NK-92 (cell line): ENCODE data around the gene GUCY1A1.
"Not testable (repeated sequence)": the region's sequence is repeated elsewhere in the genome, so short reads cannot be mapped to it uniquely, and the experiment has no call there.

Experiments used
- DNase-seq: peaks from one replicate; lab custom pipeline; 2025; ENCODE audit not compliant: unreplicated experiment; lab: John Stamatoyannopoulos, UW

The GUCY1A1 gene, protein sequence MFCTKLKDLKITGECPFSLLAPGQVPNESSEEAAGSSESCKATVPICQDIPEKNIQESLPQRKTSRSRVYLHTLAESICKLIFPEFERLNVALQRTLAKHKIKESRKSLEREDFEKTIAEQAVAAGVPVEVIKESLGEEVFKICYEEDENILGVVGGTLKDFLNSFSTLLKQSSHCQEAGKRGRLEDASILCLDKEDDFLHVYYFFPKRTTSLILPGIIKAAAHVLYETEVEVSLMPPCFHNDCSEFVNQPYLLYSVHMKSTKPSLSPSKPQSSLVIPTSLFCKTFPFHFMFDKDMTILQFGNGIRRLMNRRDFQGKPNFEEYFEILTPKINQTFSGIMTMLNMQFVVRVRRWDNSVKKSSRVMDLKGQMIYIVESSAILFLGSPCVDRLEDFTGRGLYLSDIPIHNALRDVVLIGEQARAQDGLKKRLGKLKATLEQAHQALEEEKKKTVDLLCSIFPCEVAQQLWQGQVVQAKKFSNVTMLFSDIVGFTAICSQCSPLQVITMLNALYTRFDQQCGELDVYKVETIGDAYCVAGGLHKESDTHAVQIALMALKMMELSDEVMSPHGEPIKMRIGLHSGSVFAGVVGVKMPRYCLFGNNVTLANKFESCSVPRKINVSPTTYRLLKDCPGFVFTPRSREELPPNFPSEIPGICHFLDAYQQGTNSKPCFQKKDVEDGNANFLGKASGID

DNA sequence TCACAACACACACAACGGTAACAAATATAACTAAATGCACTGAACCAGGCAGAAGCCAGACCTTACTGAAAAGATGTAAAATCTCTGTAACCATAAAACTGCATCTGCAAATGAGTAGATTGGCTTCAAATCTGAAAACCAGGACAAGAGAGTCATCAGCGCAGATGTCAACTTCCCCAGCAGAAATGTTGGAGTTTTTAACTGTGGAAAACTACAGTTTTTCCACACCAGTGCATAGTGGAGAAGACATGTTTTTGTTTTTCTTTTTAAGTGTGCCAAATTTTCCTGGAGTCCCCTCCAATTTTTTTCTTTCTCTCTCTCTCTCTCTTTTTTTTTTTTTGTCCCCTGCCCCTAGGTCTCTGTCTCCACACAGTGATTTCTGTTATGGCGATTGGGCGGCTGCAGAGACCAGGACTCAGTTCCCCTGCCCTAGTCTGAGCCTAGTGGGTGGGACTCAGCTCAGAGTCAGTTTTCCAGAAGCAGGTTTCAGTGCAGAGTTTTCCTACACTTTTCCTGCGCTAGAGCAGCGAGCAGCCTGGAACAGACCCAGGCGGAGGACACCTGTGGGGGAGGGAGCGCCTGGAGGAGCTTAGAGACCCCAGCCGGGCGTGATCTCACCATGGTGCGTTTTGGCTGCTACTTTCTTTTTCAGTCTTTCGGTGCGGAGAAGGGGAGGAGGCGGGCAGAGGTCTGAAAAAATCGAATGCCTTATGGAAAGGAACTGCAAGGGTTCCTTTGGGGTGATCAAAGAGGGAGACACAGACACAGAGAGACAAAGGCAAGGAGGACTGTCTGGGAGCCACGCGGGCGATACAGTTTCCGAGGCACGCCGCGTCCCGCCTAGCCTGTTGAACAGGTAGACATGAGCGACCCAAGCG, at the start of gene GUCY1A1:
Gene GUCY1A1 (plus strand): TSS at position 505 of the 878 bp plus-strand sequence. CDS start 30,020 bp downstream, outside the sequence.
- DNase-seq = no peak

DNA sequence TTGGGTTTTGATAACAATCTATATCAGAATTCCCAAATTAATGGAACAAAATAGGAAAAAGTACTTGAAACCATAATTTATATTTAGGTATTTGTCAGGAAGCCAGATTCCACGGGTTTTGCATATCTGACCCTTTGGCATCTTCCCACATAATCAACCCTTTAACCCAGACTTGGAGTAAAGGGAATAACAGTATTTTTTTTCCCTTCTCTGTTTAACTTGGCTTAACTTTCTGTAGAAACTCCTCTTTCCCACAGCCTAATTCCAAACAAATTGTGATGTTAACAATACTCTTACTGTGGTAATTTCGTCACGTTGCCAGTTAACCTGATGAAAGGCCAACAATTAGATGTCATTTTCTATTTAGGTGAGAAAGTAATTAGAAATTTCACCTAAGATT, 49.4 kb upstream of the GUCY1A1 start:
- no peak for DNase-seq

DNA sequence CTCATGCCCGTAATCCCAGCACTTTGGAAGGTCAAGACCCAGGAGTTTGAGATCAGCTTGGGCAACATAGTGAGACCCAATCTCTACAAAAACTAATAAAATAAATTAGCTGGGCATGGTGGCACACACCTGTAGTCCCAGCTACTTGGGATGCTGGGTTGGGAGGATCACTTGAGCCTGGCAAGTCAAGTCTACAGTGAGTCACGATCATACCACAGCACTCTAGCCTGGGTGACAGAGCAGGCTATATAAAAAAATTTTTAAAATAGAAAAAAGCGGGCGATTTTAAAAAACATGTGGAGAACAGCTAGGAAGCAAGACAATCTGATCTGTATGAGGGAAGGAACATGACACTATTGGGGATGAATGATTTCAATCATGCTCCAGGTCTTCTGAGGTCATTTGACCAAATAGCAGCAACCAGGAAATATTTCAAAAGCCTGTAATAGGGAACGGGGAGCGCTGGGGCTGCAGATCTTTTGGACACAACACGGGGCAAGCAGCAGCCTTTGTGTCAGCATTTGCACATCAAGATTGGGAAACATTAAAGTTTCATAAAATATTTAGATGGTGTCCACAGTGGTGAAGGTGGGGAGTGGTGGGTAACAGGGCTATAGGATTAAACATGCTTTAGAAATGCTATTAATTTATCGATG, 48.3 kb upstream of the GUCY1A1 start:
- no peak for DNase-seq

DNA sequence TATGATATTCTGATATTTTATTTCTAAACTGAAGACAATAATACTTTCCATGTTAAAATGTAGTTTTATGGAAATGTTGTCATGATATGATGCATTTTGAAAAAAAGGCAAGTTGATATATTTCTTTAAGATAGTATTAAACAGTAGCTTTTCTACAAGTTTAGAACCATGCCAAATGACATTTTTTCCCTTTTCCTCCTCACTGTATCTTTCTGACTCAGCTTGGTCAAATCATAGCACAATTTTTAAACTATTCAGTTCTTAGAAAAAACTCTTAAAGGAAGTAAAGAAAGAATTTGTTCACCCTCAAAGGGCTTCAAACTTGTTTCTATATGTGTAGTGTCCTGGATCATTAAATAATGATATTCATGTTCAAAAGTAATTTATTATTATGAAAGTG, 46.0 kb upstream of the GUCY1A1 start:
- DNase-seq = no peak

DNA sequence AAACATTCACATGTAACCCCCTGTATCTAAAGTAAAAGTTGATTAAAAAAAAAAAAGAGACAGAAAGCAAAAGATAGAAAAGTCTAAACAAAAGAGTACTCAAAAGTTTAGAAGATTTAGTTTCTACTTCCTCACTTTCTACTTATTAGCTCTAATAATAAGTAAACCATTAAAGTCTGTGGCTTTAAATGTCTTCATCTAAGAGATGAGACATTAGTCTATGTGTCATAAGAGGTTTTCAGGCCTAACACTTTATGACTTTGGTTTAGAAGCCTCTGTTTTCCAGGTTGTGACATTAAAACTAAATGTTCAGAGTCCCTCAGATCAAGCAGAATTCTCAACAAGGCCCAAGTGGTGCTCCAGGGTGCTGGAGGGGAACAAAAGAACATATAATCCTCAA, 42.2 kb upstream of the GUCY1A1 start:
- DNase-seq = no peak

DNA sequence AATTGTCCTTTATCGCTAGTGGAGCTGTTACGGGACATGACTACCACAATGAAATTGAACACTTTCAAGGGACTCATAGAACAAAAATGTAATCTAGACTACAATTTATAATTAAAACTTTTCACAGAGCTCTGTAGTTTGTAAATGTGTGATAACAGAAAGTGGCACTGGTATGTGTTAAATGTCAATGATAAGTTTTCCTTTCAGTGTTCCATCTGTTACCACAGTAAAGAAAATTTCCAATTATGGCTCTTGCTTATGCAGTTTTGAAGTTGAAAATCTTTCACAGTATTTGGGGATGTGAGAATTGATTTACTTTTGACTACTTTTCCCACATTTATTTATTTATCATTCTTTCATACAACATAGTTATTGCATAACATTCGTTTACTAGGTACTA, 40.1 kb upstream of the GUCY1A1 start:
- no peak for DNase-seq

DNA sequence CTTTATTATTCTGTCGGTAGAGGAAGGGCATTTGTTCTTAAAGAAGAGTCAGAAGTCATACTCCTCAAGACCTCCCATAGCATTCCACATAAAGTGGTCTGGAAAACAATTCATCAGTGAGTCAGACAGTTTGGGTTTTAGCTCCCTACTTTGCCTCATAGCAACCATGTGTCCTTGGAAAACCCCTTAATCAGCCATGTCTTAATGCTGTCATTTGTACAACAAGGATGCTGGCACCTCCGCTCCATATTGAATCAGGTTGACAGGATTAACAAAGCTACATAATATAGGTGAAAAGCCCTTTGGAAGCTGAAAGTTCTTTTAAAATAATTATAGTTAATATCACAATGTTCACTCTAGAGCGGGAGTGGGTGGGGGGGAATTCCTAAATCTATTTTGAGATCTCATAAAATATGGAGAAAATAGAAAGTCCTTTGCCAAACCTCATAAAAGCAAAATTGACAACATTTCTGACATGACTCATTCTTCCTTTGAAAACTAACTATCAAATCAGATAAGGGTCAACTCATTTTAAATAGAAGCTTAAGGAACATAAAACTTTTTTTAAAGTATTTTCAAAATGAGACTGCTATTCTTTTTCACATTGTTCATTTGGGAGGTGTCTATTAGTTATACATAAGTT, 37.3 kb upstream of the GUCY1A1 start:
- DNase-seq = no peak

DNA sequence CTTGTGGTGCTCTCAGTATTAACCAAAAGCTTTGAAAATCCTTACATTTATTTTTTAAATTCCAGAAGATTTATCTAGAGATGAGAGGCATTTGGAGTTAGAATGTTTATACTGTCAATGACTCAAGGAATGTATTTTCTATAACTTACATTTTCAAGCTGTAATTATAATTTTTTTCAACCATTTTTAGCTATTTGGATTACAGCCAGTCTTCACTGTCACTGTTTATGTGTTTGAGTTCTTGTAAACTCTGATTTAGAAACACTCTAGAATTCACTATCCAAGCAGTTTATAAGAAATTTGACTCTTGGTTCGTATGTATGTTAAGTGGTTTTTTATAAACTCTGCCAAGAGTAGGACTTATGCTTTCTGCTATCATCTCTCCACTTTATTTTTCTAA, 36.7 kb upstream of the GUCY1A1 start:
- no peak for DNase-seq

DNA sequence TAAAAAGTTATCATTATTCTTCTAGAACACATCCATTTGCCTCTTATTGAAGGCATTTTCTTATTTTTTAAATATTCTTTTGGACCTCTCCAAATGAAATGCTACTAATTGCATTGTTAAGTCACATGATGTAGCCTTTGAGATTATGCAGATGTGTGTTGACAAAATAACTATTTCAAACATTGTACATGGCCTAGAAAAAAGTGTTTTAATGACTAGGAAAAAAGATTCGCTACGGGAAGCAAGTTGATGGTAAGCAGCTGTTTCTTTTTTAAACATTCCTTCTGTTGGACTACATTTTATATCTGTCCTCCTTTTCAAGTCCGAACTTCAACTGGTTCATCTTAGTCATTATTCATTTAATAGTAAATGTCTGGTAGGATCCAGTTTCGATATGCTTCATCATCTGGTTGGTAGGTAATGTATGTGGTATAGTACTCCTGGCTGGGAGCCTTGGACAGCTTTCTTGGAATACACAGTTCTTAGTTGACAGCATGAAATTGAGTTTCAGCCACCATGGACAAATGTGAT, 34.3 kb upstream of the GUCY1A1 start:
- DNase-seq = no peak

DNA sequence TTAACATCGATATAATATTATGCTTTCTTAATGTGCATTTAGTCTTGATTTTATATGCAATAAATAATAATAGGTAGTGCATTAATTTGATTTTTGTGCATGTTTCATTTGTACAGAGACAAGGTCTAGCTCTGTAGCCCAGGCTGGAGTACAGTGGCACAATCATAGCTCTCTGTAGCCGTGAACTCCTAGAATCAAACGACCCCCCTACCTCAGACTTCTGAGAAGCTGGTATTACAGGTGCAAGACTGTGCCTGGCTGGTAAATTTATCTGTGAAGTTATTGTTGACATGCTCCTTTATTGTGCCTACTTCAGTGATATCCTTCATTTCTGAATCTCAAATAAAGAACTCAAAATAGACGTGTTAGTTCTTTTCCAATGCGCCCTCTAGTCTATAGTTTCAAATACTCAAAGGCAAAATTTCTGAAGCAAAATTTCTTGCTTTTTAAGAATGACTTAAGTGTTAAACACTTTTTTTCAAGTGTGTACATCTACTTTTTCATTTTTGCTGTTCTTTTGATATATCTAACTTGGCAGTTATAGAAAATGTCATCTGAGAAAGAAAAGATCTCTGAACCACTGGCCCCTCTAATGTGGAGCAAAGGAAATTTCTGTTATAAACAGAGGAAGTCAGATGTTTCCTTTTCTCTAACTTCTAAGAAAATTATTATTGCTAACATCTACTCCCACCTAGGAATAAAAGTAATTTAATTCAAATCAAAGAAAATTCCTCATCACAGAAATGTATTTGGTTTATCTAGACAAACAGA, 28.3 kb upstream of the GUCY1A1 start:
- DNase-seq = no peak

DNA sequence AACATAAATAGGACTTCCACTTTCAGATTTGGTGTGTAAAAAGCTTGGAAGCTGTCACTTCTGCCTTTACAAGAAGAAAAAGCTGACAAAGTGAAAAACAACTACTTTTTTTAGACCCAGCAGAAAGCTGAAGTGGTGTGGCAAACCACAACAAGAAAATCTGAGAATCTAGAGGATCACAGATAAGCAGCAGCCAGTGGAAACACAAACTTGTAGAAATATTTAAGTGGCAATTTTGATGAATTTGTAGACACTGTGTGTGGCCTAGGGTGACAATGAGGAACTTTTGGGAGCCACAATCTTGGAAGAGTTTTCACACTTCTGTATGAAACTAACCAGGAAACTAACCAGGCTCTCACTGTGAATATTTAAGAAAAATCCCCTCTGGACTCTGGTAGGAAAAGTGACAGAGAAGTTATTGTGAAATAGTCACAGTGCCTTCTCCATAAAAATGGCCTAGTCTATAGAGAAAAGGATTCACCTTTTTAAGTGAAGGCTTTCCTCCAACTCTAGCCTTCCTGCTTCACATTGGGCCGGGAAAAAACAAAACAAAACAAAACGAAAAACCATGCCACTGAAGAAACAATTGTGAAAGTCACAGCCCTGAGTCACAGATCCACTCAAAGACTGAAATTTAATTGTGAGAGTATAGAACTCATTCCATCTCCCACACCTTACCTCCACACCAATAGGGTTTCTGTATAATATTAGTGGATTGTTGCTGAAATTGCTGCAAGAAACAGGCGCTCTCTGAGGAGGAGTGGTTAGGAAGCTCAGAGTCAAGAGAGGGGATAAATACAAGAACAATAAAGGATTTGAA, 26.7 kb upstream of the GUCY1A1 start:
- no peak for DNase-seq

DNA sequence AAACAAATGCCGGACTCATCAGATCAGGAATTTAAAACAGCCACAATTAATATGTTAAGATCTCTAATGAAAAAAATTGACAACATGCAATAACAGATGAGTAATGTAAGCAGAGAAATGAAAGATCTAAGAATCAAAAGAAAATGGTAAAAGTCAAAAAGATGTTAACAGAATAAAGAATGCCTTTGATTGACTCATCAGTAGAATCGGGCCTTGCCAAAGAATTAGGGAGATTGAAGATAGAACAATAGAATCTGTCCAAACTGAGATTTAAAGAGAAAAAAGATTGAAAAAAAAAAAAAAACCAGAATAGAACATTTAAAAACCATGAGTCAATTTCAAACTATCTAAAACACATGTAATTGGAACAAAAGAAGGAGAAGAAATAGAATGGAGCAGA, 25.9 kb upstream of the GUCY1A1 start:
- no peak for DNase-seq

DNA sequence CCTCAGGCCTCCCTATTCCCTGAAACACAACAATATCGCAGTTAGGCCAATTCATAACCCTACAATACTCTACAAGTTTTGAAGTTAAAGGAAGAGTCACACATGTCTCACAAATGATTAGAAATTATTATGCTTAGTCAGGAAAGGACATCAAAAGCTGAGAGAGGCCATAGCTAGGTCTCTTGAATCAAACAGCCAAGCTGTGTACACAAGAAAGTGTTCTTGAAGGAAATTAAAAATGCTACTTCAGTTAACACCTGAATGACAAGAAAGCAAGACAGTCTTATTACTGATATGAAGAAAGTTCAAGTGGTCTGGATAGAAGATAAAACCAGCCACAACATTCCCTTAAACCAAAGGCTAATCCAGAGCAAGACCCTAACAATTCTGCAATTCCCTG, 23.6 kb upstream of the GUCY1A1 start:
- DNase-seq = no peak

DNA sequence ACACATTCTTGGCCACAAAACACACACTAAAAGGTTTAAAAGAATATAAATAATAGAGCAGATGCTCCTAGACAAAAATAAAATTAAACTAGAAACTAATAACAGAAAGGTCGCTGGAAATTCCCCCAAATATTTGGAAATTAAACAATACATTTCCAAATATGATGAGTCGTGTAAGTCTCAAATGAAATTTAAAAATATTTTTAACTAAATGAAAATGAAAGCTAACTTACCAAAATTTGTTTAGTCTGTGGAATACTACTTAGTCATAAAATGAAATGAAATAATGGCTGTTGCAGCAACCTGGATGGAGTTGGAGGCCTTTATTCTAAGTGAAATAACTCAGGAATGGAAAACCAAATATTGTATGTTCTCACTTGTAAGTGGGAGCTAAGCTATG, 20.6 kb upstream of the GUCY1A1 start:
- DNase-seq = no peak

DNA sequence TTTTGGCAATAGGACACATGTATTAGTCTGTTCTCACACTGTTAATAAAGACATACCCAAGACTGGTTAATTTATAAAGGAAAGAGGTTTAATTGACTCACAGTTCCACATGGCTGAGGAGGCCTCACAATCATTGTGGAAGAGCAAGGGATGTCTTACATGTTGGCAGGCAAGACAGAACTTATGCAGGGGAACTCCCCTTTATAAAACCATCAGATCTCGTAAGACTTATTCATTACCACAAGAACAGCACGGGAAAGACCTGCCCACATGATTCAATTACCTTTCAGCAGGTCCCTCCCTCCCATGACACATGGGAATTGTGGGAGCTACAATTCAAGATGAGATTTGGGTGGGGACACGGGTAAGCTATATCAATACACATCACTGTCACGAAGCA, 15.9 kb upstream of the GUCY1A1 start:
- DNase-seq = not testable (repeated sequence)

DNA sequence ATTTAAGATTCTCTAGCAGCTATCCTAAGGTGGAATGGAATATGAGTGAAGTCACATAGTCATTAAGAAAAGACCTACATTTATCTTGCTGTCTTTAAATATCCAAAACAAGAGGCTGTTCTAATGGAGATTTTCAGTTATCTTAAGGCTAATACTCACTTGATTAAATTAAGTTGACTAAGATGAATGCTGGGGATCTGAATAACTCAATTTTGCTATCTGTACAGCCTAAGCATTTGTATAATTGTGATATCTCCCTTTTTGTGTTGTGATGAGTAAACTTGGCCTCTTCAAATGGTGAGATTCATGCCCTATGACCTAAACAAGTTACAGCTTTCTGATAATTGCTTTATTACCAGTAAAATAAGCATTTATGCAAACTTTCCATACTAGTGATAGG, 13.6 kb upstream of the GUCY1A1 start:
- DNase-seq = no peak

DNA sequence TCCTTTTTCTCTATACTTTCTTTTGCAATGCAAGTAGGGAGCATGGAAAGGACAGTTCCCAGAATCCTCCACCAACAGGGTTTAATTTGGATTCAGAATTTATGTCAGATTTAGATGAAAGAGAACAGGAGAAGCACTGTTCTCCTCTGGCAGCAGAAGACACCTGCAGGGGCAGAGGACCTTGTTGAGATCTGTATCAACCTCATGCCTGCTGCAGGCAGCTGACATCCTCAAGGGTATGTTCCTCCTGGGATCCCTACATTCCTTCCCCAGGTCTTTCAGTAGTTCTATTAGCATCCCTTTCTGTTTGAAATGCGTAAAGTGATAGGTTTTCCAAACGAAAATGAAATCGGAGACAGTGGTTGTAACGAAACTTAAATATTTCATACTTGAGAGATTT, 10.6 kb upstream of the GUCY1A1 start:
- DNase-seq = no peak

DNA sequence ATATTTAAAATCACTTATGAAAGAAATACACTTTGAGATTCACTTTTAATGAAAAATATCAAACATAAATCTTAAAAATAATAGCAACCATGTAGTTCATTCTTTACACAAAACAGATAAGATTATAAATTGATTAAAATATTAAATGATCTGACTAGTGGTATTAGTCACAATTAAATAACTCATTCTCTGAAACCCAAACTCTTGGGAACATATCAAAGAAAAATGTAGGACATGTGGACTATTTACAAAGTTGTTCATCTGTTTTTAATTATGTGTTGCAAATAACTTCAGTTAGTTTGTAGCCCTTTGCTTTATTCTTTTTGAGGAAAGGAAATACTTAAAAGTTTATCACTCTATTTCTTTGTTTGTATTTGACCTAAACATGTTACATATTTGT, 9.5 kb upstream of the GUCY1A1 start:
- no peak for DNase-seq
